Measurements from ENCODE around the gene CFAP45.
A peak's percentile ranks its signal among the peaks of the same experiment; 100 is the strongest.

The CFAP45 gene

DNA sequence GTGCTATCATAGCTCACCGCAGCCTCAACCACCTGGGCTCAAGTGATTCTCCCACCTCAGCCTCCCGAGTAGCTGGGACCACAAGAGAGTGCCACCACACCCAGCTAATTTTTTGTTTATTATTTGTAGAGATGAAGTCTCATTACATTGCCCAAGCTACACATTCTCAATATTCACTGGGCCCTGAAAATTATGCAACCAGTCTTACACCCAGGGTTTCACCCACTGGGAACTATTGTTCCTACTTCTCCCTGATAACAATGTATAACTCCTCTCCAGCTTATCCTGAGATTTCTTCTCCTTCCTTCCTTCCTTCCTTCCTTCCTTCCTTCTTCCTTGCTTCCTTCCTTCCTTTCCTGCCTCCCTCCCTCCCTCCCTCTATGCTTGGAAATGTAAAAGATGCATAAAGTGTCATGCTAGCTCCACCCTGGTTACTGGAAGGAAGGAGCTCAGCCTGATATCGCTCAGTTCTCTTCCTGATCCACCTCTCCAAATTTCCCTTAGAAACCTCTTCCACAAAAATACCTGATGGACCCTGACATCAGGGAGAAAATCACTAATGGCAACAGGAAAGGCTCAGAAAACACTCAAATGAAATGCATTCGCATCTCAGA, 26.3 kb downstream of the CFAP45 start:
- DNase-seq (ENCODE audit: low read depth) = no peak

- DNase-seq (ENCODE audit: low read depth) = no peak
Measured at GRCh38 chr1:159872891-159873290, 27.1 kb downstream of the CFAP45 start.

DNA sequence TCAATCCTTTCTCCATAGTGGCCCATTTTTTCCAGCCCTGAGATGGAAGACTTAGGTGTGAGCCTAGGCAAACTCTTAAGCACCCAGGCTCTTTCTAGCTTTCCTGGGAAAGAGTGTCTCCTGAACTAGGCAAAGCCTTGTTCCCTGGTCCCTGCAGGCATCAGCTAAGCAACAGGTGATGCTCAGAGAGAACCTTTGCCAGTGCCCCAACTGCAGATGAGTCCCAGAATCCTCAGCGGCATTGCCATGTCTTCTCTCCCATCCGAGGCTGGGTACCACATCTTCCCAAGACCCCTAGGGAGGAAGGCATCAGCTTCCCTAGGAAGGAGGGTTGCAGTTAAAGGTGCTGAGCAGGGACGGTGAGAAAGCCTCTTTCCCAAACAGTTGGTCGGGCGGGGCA, 29.3 kb downstream of the CFAP45 start:
- no peak for DNase-seq (ENCODE audit: low read depth)

GRCh38 chr1:159869607-159870006, 30.4 kb downstream of the CFAP45 start:
- no peak for DNase-seq (ENCODE audit: low read depth)

DNA sequence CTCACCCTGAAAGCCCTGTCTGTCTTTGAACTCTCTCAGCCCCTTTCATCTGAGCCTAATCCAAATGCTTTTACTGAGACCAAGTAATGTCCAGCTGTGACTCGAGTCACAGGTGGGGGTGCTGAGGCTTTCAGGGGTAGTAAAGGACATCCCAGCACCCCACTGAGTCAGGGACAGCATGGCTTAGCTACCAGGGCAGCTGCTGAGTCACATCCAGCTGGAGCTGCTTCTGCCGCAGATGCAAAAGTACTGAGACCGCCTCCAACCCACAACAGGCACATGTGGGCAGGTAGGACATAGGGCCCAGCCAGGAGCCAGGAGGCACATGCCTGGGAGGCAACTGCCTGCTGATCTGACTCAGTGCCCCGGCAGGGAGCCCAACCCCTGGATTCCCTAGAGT, 30.8 kb downstream of the CFAP45 start:
- DNase-seq (ENCODE audit: low read depth) = no peak

DNA sequence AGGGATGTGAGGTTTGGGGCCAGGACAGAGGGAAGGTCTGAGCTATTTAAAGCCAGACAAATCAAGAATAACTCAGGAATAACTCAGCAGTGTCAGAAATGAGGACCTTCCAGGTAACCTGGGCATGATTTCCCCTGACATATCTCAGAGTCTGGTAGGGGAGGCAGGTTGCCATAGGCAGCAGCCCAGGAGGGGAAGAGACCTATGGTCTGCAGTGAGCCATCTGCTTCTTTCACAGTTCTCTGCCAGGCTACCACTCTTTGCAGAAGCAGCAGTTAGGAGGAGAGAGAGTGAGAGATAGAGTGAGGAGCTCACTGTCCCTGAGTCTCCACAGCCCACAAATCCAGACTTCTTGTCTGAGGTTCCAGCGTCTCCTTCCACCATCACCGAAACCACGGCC, 31.2 kb downstream of the CFAP45 start:
- DNase-seq (ENCODE audit: low read depth) = no peak

GRCh38 chr1:159867664-159868026, 32.3 kb downstream of the CFAP45 start:
- no peak for DNase-seq (ENCODE audit: low read depth)

- no peak for DNase-seq (ENCODE audit: low read depth)
Measured at GRCh38 chr1:159866905-159867663, 32.9 kb downstream of the CFAP45 start.

DNA sequence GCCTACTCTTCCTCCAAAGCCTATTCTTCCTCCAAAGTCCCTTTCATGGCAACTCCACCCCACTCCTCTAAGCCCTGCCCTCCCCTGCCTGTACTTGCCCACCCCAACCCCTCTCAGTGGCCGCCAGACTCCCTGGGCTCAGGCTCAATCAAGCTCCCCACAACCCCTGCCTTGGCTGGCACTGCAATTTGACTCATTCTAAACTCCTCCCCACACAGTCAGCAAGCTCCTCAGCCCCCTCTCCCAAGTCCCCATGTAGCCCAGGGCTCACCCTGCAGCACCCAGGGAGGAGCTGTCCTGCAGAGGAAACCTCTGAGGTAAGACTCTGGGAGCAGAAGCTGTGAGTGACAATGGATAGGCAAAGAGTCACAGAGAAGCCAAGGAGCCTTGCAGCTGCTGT, 33.9 kb downstream of the CFAP45 start:
- no peak for DNase-seq (ENCODE audit: low read depth)

DNA sequence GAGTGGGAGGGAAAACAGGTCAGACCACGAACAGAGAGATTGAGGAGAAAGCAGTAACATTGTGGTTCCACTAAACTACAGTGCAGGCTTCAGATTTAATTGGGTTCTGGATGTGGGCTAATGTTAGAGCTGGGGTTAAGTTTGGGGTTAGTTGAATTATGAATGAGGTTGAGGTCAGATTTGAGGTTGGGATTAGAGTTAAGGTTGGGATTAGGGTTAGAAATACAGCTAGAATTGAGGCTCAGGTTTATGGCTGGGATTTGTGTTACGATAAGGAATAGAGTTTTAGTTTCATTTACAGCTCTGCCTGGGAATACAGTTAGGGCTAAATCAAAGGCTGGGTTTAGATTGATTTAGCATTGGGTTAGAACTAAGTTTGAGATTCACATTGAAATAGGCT, 35.7 kb downstream of the CFAP45 start:
- DNase-seq (ENCODE audit: low read depth) = no peak

DNA sequence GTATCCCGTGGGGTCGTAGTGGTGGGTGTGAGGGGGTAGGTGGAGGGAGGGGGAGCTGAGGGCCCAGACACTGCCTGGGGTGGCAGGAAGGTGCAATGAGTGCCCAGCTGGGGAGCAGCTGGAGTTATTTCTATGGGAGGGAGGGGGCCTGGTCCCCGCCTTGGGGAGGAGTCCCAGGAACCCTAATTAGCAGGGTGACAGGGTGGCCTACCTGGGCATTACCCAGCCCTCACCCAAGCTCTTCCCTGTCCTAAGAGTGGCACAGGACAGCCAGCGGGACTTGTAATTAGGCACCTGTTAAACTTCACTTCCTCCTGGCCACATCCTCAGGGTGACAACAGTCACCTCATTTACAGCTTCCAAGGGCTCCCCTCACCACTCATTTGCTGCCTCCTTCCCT, 37.4 kb downstream of the CFAP45 start, which contains the start of gene VSIG8:
Gene VSIG8 (minus strand): TSS at position 101 of the 400 bp plus-strand sequence. CDS start 136 bp downstream, outside the sequence.
- no peak for DNase-seq (ENCODE audit: low read depth)

DNA sequence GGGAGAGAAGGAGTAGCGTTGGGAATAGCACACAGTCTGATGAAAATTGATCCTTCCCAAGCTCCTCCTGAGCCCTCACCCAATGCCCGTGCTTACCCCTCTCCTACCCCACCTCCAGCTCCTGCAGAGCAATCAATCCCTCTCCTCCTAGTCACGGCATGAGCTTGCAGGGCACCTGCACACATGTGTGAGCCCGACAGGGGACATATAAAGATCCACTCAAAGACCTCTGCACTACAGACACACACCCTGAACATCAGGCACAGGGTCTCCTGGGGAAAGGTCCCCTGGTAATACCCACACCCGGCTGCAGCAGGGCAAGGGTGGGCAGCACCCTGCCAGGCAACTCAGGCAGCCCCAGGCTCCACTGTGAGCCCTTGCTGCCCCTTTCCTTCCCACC, 37.9 kb downstream of the CFAP45 start:
- DNase-seq (ENCODE audit: low read depth) = no peak

DNA sequence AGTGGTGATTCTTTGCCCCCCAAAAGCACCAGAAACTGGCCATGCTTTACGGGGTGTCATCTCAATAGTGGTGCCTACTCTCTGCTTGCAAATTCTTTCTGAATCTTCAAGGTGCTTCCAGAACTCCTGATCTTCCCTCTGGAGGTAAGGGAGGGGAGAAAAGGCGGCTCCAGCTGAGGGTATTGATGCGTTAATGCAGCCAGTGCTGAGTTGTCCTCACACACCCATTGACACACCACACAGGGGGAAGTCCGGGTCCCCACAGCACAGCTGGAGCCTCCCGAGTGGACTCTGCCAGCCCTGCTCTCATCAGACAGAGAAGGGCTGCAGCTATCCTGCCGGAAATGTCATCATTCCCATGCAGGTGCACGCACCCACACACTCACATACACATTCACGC, 38.7 kb downstream of the CFAP45 start:
- no peak for DNase-seq (ENCODE audit: low read depth)

DNA sequence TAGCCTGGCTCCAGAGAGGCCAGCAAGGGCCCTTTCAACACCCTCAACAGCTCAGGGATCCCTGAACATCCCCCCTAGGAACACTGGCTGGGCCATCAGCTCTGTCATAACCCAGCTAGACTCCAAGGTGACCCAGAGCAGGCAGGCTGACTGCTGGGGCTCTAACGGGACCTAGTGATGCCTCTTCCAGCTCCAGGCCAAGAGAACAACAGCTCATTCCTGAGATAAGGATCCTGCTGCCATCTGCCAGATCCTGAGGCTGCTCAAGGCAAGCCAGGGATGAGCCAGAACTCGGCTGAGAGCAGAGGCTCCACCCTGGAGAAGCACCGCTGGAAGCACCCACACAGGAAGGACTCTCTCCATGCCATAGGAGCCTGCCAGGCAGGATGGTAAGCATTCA, 39.5 kb downstream of the CFAP45 start:
- no peak for DNase-seq (ENCODE audit: low read depth)

GRCh38 chr1:159859767-159860322, 40.1 kb downstream of the CFAP45 start:
- no peak for DNase-seq (ENCODE audit: low read depth)

DNA sequence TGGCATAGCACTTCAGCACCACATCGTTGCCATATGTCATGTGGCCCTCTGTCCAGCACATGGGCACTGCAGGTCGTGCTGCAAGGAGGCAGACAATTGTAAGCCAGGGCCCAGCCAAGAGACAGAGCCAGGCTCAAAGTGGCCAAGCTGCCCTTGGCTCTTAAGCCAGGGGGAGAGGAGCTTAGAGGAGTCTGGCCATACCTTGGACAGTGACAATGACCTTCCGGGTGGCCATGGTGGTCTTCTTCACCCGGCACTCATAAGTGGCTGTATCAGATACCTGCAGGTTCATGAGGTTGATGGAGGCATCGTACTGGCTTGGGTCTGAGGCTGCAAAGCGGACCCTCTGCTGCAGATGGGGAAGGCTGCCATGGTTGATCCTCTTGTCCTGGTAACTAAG, 42.1 kb downstream of the CFAP45 start:
- DNase-seq (ENCODE audit: low read depth) = no peak

DNA sequence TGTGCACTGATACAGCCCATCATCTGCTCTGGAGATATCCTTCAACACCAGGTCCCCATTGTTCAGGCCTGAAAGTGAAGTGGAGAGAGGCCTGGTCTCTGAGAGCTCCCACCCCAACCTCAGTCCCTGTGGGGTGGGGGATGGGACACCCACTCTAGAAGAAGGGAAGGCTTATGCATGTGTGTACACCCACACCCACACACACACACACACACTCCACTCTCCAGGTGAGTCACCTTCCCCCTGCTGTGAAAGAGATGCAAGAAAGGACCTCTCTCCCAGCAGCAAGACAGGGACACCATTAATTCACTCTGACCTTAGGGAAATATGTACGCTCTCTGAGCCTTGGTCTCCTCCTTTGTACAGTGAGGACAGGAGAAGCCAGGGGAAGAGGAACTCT, 43.4 kb downstream of the CFAP45 start:
- DNase-seq (ENCODE audit: low read depth) = no peak

DNA sequence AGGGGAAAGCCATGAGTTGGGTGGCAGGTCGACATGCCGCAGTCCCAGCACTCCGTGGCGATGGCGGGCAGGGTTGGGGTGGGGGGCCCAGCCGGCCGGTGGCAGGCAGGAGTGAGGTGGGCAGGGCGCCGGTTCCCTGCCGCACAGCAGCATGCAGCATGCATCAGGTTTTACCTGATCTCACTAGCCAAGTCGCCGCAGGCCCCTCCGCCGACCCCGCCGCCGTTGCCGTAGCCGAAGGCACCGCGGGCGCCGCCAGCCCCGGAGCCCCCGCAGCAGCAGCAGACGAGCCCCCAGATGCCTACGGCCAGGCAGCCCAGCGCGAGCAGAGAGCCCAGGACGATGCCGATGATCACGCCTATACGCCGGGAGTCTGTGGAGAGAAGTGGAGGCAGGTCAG, 44.3 kb downstream of the CFAP45 start:
- no peak for DNase-seq (ENCODE audit: low read depth)

- peak; percentile 62 for DNase-seq (ENCODE audit: low read depth)
Measured at GRCh38 chr1:159854693-159855192, 45.2 kb downstream of the CFAP45 start.

GRCh38 chr1:159854116-159854692, 45.8 kb downstream of the CFAP45 start:
- no peak for DNase-seq (ENCODE audit: low read depth)

- DNase-seq (ENCODE audit: low read depth) = no peak
Measured at GRCh38 chr1:159853417-159854115, 46.4 kb downstream of the CFAP45 start.

- no peak for DNase-seq (ENCODE audit: low read depth)
Measured at GRCh38 chr1:159851407-159851806, 48.6 kb downstream of the CFAP45 start.

Measured in activated T-helper 1 cell treated with Interleukin-2 at 50 U/mL for 16 hours (primary cell).